ENCODE data around the gene PHLDA3.
"Not testable (repeated sequence)": the region's sequence is repeated elsewhere in the genome, so short reads cannot be mapped to it uniquely, and the experiment has no call there.

The PHLDA3 gene

DNA sequence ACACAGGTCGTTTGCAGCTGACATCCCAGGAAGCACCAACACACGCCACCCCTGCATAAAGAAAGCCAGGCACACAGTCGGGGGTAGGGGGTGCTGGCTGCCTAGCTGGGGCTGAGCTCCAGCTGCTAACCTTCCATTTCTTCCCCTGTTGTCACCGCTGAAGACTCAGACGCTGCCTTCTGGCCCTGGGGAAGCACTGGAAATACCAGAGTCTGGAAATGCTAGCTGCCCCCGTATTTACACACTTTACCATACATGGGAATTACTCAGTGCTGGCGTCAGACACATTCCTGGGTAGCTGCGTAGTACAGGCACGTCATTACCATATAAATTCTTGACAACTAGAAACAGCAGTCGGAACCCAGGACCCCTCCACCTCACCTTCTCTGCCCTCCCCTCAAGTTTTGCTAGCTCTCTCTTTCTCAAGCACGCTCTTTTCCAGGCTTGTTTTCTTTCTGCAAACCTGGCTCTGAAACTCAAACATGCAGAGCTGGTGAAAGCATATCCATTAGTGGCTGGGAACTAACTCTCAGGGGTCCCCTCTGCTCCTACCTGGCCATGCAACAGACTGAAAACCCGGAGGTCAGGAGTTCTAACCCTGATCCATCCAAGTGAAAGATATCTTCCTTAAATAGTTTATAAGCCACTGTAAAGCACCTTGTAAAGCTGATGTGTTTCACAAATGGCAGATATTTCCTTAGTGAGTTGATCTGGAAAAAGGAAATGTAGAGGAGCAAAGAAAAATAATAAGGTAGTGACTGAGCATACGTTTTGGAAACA, 34.6 kb upstream of the PHLDA3 start:
- peak; percentile 92 for DNase-seq (ENCODE audit: low read depth, low spot score)

GRCh38 chr1:201502511-201502857, 33.5 kb upstream of the PHLDA3 start:
- no peak for DNase-seq (ENCODE audit: low read depth, low spot score)

DNA sequence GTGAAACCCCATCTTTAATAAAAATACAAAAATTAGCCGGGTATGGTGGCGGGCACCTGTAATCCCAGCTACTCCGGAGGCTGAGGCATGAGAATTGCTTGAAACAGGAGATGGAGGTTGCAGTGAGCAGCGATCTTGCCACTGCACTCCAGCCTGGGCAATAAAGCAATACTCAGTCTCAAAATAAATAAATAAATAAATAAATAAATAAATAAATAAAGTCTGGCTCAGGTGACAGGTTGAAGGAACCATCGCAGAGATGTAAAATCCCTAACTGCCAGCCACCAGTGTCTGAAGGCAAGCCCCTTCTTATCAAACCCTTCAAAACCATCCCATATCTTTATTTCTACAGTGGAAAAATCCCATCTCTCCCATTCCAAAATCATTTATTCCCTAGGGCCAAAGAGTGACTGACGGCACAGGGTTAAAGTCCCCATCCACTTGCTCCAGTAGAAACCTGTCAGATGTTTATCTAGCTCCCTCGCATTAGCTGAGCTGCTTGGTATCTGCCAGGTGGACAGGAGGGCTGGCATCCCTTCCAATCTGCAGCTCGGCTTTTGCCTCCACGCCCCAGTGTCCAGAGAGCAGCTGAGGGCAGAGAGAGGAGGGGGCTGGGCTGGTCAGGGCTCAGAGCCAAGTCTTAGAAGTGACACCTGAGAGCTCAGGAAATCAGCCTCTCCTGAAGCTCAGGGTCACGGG, 33.0 kb upstream of the PHLDA3 start:
- no peak for DNase-seq (ENCODE audit: low read depth, low spot score)

DNA sequence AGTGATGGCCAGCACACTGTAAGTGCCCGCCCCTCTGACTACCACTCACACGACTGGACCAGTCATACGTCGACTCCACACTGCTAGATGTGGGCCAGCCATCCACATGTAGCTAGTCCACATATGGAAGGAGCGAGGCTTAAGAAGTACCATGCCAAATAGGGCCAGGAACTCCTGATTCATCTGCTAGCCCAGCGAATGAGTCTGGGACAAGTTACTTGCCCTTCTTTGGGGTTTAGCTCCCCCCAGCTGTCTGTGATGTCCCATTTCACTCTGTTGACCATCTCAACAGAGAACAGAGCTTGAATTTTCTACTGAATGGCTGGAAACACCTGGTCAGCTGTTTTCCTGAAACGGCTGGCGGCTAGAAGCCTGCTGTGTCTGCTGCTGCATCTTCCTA, 32.2 kb upstream of the PHLDA3 start:
- DNase-seq (ENCODE audit: low read depth, low spot score): no peak

- peak; percentile 82 for DNase-seq (ENCODE audit: low read depth, low spot score)
These were observed 31.7 kb upstream of the PHLDA3 start for GRCh38 chr1:201500670-201501120.

DNA sequence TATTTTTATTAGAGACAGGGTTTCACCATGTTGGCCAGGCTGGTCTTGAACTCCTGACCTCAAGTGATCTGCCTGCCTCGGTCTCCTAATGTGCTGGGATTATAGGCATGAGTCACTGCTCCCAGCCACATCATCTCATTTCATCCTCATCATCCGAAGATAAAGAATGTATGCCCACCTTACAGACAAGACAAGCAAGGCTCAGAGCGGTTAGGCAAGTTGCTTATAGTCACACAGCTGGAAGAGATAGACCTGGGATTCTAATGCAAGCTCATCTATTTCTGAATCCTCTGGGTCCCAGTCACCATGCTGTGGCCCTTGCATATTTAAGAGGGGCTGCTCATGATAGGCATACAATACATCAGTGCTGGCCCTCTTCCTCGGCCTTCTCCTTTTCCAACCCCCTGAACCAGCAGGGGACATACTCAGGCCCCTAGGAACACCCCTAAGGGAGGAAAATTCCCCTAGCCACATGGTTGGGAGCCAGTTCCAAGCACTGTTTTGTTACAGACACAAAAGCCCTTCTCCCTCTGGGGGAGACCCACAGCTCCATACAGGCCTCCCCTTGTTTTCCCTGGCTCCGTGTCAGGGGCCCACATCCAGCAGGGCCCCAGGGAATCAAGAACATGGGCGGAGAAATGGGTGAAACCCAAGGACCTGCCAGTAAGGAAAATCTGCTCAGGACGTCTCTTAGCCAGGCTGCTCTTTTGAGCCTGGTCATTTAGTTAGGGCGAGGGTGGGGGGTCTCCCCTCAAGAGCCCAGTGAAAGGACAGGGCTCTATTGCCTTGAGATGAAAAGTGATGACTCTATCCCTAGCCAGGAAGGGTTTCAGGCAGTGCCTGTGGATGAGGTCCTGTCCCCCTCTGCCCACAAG, 31.0 kb upstream of the PHLDA3 start:
- DNase-seq (ENCODE audit: low read depth, low spot score): no peak

DNA sequence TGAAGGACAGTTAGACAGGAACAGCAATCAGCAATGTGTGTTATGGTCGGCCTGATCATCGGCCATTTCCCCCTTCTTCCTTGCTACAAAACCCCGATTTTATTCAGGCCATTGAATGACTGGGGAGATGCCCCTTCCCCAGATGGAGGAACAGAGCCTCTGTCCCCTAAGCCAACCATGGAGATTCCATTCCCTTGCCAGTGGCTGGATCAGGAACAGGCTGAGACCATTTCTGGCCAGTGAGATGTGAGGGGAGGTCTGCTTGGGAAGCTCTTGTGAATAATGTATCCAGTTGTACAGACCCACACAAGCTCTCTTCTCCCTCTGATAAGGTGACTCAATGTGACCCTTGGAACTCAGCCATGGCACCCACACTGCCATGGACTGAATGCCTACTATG, 30.2 kb upstream of the PHLDA3 start:
- DNase-seq (ENCODE audit: low read depth, low spot score): no peak

- no peak for DNase-seq (ENCODE audit: low read depth, low spot score)
These were observed 29.6 kb upstream of the PHLDA3 start for GRCh38 chr1:201498621-201499020.

GRCh38 chr1:201497935-201498509, 29.0 kb upstream of the PHLDA3 start:
- DNase-seq (ENCODE audit: low read depth, low spot score): no peak

DNA sequence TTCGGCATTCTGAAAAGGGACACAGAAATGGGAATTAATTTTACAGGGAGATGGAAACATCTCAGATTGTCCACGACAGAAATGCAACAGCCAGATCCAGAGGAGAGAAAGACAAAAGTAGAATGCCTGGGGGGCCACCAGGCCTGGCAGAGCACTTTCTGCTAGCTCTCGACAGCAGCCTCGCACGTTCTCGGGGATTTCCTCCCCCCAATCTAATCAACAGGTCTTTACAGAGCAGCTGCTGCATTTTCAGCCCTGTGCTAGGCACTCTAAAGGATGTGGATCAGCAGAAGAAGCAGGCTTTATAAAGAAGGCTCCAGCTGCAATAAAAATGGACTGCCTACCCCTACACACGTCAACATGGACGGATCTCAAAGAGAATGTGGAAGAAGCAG, 27.3 kb upstream of the PHLDA3 start:
- no peak for DNase-seq (ENCODE audit: low read depth, low spot score)

DNA sequence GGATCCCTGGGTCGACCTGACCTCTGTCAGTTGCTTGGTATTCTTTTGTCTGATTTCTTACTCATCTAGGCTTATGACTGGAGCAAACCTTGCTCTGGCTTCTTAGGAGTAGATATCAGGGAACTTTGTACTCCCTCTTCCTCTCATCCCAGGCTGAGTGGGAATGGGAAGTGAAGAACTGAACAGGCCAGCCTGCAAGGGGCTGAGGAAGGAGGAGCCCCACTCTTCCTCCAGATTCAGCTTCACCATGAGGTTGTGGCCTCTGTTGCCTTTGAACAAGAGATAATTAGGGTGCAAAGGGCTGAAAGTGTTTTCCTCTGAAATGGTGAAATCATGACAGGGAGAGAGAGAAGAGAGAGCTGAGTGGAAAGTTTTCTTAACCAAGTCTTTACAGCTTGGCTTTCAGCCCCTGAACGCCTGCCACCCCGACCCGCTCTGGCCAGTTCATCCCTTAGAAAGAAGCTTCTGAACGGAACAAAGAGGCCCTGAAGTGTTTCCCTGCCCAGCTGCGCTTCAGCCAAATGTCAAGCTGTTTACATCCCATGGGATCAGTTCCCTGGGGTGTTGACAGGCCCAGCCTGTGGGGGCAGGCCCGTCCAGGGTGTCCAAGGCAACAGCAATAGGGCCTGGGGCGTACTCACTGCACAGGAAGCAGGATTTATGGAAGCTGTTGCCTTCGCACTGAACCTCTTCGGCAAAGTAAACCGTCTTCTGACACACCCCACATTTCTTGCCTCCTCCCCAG, 26.7 kb upstream of the PHLDA3 start:
- peak; percentile 71 for DNase-seq (ENCODE audit: low read depth, low spot score)

DNA sequence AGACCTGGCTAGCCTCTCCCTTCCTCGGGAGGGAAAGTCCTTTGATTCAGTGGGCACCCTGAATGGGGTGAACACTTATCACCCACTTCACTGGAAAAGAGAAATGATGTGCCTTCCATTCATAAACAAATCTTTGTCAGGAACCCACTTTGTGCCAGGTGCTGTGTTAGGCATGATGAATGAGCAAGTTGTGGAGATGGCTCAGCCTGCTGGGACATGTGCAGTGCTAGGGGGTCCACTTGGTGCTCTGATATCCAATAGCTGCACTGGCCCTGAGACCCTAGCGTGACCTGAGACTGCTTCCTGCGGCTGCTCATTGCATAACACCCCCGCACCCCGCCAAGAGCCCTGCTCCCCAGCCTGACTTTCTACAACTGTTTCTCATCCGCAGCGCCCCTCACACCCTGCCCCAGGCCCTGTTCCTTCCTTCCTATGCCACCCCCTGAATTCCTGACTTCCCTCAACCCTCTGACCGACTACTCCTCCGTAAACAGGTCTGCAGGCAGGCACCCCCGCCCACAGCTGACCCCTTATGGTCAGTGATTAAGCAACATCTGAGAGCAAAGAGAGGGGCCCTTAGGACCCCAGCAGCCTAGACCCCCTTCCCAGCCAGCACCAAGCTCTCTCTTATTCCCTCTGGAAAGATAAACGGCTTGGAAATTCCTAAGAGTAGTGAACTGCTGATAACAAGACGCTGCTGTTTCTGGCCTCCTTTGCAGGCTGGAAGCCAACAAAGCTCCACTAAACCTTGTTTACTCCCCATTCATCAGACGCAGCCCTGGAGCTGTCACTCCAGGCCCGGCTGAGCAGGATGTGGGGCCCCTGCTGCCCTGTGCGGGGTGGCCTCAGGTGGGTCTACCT, 25.0 kb upstream of the PHLDA3 start:
- DNase-seq (ENCODE audit: low read depth, low spot score): peak; percentile 76

DNA sequence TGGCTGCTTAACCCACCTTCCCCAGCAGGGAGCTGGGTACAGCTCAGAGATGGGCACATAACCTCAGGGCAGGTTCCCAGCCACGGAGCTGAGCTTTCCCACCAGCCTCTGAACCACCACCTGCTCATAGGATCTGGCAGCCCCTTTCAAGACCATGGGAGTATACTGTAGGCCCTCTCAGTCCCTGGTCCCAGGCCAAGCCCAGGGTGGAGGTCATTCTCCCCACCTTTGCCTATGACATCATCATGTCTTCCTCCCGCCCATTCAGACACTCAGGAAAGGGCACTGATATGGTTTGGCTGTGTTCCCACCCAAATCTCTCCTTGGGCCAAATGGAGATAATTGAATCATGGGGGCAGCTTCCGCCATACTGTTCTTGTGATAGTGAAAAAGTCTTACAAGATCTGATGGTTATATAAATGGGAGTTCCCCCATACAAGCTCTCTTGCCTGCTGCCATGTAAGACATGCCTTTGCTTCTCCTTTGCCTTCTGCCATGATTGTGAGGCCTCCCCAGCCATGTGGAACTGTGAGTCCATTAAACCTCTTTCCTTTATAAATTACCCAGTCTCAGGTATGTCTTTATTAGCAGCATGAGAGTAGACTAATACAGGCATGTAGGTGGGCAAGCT, 24.2 kb upstream of the PHLDA3 start:
- DNase-seq (ENCODE audit: low read depth, low spot score): not testable (repeated sequence)

DNA sequence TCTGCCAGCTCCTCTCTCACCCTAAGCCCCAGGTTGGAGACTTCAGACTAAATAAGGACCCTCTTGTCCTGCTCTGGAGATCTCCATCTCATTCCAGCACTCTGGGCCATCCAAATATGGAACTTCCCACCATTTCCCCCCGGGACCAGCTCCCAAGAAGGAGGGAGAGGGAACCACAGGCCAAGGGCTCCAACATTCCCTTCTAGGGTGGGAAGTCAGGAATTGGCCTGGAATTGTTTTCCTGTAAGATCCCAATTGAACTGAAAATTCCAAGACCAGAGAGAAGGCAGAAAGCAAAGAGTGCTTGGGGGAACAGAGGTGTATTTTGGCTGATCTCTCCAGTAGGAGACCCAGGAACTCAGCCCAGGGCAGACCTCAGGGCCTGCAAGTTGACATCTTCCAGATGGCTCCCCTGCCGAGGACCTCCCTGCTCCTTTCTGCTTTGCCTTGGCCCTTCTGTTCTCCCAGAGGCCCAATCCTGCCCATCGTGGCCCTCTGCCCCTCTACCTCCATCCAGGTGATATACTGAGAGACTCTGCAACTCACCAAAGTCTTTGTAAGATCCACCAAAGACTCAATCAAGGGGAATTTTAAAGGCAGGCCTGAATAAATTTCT, 23.0 kb upstream of the PHLDA3 start:
- DNase-seq (ENCODE audit: low read depth, low spot score): peak; percentile 35

GRCh38 chr1:201490708-201491131, 21.7 kb upstream of the PHLDA3 start:
- no peak for DNase-seq (ENCODE audit: low read depth, low spot score)

GRCh38 chr1:201489643-201490261, 20.8 kb upstream of the PHLDA3 start:
- DNase-seq (ENCODE audit: low read depth, low spot score): no peak

DNA sequence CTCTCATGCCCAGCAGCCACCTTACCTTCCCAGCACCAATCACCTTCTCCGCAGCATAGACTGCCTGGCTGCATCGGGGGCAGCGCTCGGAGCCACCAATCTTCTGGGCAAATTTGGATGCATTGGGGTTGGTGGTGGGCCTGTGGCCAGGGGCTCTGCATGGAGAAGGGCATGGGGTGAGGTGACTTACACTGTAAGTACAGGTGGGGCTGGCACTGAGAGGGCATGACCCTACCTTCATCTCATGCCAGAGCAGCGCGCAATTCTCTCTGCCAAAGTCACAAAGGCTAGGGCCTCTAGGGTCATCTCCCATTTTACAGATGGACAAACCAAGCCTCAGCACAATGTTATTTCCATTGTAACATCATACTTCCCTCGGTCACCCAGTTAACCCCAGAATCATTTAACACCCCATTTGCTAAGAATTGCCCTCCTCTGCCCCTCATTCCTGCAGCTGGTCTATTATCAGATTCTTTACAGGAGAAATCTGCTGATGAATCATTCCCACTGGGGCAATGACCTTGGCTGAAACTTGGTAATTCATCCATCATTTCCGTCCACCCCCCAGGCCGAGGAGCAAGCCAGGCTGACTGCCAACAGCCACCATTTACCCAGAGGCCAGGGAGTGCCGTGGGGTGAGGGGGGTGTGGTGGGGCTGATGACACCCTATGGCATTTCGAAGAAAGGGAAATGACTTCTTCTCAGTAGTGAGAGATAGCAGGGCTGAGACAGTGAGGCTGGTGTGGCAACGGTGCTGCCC, 20.0 kb upstream of the PHLDA3 start:
- no peak for DNase-seq (ENCODE audit: low read depth, low spot score)

DNA sequence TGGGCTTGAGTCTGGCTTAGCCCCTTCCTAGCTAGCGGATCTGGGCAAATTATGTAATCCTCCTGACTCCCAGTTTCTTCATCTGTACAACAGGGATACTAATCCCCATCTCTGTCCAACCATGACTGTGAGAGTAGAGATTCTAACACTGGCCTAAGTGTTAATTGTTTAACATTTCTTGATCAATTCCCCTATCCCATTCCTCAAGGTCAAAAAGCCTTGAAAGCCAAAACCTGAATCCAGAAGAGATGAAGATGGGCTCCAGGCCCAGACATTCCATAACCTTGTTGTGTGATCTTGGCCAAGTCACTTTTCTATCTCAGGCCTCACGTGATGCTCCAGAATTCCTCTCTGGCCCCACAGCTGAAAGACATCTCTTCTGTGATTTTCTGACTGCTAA, 18.8 kb upstream of the PHLDA3 start:
- DNase-seq (ENCODE audit: low read depth, low spot score): no peak
